HG03175 (cell line): ENCODE measurements around the gene FBXO42.

Experiments used
- ATAC-seq: cut with Tn5 transposase; IDR thresholded peaks from one replicate; pipeline ENCODE4 v1.9.1; 2021; ENCODE audit warnings: mild to moderate bottlenecking, moderate library complexity; ENCODE audit not compliant: unreplicated experiment

FBXO42 gene

DNA sequence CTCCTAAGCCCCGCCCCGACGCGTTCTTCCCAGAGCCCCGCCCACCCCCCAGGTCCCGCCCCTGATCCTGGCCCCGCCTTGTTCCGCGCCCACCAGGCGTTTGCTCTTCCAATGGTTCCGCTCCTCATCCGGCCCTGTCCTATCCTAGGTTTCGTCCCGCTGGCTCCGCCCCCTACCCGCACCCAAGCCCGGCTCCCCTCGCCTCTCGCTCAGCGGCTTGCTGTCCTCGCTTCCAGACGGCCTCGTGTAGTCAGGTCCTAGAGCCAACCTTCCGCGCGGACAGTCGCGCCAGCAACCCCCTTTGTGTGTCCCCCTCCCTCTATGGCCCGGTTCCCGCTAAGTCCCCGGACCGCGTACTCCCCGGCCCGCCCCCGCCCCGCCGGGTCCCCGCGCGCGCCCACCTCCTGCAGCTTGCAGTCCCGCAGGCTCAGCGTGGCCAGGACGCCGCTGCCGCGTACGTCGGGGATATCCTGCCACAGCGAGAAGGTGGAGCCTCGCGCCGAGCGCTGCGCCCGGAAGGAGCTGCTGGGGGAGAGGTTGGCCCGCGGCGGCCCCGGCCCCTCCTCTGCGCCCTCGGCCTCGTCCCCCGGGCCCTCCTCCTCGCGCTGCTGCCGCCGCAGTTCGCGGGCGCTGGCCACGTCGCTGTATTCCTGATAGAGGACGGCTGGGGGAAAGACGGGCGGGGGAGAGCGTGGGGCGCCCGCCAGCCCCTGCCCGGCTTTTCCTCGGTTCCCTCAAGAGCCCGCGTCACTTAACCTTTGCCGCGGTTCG lies 145.5 kb downstream of the FBXO42 start:
- peak; percentile 70 for ATAC-seq

DNA sequence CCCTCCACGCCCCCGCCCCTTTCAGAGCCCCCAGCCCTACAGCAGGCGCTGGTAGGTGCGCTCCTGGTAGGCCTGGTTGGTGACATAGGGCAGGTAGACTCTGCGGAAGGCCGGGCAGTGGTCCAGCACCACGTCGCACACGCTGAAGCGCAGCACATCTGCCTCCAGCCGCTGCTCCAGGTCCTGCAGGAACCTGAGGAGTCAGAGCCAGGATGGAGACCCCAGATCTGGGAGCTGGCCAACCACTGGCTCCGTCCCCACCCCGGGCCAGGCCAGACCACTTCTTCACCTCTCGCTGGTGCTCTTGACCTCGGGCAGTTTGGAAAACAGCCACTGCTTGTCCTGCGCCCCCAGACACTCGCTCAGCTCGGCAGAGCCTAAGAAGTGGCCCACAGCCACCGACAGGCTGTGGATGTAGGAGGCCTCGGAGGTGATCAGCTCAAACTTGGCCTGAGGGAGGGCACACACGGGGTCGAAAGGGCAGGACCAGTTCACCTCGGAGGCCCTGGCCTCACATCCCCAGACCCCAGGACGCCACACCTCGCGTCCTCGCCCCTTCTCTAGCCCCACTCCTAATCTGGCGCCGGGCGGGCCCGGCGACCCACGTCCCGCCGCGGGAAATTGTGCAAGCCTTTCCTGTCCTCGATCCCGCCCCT lies 146.3 kb downstream of the FBXO42 start:
- peak; percentile 1 for ATAC-seq

DNA sequence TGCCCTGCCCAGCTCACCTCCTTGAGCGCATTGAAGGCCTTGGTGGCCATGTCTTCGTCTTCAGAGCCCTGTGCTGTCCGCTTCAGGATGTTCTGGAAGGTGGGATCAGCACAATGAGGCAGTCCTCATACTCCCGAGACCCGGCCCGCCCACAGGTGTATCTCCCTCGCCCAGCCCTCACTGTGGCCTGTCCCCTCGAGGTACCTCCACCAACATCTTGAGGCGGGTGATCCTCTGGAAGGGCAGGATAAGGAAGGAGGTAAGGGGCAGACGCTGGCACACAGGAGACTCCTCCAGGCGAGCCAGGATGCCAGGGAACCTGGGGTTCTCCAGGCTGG lies 147.0 kb downstream of the FBXO42 start:
- no peak for ATAC-seq

DNA sequence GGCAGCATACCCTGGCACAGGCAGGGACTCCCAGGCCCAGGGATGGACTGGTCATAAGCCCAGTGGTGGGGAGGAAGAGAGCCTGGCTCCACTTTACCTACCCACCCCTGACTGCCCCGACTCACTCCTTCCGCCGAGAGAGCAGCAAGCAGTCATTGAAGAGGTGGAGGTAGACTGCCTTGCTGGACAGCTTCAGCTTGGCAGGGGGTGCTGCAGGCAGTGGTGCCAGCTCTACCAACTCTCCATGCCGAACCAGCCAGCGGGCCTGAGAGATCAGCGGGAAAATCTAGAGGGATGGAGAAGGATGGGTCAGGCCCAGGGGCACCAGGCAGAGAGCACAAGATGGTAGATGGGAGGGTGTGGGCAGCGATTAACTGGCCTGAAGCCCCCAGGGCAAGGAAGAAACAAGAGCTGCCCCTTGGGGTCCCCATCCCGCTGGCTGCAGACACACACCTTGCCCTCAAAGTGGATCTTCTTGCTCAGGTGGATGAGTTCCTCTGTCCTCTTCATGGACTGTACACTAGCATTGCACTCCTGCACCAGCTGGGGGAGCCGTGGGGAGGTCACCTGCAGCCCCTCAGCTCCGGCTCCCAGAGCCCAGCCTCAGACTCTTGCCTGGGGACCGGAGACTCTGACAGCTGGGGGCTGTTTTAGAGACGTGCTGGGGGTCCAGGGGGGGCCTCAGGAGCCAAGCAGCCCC lies 147.5 kb downstream of the FBXO42 start:
- ATAC-seq: no peak

DNA sequence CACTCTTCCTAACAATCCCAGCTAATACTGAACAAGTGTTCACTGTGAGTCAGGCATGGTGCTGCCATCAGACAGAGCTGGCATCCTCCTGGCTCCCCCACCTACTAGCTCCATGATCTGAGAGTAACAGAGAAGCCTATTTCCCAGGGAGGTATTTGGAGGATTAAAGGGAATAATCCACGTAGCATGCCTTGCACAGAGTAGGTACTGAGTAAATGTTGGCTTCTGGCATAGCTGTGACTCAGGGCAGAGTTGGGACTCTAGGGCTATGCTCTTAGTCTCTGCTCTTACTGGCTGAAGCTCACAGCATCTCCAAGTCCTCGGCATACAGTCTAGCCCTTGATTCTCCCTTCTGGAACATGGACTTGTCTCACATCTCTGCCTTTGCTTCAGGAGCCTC lies 148.1 kb downstream of the FBXO42 start:
- ATAC-seq: no peak

DNA sequence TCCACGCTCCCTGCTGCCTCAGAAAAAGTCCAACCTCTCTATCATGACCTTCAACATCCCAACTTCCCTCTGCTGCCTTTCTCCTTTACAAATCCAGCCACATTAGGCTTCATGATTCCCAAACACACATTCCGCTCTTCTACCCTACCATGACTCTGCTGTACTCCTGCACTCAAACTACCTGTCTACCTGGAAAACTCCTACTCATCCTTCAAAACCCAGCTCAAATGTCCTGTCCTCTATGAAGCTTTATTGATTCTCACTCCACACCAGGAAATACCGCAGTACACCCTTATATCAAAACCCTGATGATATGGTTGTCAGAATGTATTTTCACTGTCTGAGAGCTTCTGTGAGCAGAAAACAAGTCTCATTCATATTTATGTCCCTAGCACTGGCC lies 148.7 kb downstream of the FBXO42 start:
- ATAC-seq: no peak

DNA sequence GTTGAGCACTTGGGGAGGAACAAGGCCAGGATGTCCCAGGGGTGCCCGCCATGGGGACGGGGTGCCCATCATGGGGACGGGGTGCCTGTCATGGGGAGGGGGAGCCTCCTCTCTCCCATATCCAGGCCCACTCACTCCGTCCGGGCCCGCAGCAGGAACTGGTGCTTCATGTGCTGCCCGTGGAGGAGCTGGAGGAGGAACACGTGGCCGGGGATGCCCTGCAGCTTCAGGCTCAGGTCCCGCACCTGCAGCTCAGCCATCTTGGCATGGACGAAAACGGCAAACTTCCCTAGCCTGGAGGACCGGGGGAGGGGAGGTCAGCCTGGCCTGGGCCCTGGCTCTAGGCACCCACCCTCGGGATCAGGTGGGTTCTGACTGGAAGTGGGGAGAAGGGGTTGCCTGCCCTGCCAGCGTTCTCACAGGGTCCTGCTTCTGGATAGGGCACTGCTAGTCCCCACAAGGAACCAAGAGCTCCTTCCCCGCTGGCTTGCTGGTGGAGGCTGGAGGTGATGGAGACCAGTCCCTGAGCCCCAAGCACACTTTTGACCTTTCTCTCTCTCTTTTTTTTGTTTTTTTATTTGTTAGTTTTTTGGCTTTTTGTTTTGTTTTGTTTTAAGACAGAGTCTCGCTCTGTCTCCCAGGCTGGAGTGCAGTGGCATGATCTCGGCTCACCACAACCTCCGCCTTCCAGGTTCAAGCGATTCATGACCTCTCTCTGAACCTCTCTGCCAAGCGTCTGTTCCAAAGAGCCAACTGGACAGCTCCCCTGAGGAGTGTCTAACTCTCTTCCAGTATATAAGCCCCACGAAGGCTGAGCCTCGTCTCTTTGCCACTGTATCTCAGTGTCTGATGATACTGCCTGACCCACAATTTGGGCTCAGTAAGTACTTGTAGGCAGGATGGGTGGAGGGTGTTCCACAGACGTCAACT lies 149.7 kb downstream of the FBXO42 start:
- no peak for ATAC-seq

DNA sequence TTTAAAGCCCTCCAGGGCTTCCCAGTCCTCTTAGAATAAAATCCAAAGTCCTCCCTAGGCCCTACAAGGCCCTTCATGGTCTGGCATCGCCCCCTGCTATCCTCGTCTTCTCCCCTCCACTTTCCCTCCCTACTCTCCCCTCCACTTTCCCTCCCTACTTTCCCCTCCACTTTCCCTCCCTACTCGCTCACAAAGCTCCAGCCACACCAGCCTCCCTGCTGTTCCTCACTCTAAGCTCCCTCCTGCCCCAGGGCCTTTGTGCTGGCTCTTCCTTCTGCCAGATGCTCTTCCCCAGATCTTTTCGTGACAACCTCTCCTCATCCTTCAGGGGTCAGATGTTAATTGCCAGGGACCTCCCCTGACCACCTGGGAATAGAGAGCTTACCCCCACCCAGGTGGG lies 152.6 kb downstream of the FBXO42 start:
- ATAC-seq: no peak

DNA sequence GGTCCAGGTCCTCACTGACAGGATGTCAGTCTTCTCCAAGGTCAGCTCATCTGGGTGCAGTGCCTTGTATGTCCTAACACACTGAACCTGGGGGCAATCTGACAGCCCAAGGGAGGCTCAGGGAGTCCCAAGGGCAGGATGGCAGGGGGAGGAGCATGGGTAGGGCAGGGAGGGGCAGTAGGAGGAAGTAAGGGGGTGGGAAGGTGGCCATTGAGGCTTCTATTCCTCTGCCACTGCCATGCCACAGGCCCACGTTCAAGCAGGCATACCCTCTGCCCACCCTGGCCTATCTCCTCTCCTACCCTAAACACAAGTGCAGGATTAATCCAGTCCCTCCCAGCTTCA lies 153.2 kb downstream of the FBXO42 start:
- no peak for ATAC-seq

DNA sequence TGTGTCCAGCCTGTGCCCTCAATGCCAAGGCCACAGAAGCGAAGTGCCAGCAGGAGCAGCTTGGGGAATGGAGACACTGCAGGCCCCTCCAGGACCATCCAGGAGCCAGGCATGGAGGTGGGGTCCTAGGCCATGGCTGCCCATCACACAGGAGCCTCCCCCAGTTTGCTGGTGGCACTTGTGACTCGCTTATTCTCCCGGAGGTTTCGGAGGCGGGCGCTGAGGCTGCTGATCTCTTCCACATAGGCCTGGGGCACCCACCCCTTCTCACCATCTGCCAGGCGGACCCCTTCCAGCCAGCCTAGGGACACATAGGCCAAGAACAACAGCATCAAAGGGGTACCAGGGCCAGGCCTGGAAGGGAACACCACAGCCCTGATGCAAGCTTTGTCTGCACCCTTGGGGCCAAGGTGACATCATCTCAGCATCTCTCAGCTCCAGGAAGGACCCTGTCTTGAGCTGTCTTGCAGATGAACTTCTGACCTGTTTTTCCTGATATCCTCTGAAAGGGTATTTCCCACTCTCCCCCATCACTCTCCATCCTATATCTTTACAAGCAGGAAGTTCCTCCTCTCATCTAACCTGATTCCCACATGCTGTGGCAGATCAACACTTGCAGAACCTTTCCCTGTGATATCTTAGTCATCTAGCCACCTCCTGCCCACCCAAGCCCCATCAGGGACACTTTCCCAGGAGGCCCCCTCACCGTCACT lies 153.7 kb downstream of the FBXO42 start:
- ATAC-seq: no peak

DNA sequence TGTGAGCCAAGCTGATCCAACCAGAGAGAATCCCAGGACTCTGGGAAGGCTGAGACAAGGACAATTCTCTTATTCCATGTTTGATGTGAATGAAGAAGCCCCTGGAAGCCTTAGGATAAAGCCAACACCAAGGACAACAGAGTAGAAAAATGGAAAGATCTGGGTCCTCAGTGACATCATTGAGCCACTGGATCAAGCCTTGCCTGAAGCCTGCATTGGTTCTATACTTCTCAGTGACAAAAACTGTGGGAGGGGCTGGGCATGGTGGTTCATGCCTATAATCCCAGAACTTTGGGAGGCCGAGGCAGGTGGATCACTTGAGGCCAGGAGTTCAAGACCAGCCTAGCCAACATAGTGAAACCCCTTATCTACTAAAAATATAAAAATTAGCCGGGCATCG lies 155.4 kb downstream of the FBXO42 start:
- no peak for ATAC-seq
